ENCODE measurements around the gene WDR18. TPM values are rescaled to one million over a fixed set of nuclear protein-coding genes. Genes with fewer than 3 reads are reported as not detected.
A peak's percentile ranks its signal among the peaks of the same experiment; 100 is the strongest.

Gene WDR18
- polyA plus RNA-seq, 1 of the 3 experiments (the other 2 are of a cell fraction), result 47.9 TPM

DNA sequence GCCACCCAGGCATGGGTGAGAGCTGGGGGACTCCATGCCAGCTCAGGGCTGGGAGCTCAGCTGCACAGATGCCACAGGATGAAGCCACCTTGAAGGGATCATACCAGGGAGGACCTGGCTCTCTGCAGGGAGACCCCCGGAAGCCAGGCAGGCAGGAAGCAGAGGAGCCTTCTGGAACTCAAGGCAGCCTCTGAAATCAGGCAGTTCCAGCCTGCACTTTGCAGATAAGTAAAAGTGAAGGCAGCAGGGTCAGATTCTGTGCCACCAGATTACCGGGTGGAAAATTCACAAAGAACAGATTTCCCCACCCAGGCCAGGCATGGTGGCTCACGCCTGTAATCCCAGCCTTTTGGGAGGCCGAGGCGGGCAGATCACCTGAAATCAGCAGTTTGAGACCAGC, 34.2 kb downstream of the WDR18 start:
- no peak overlapping the region; a peak in 1 of 4 replicates for H3K4me3 ChIP-seq (ENCODE audit: low read depth in 2 of 2, low read length in 1 of 2)
- peaks cover 13 to 26% of the 10 kb centered on the region in 2 experiments; a peak in 1 of 4 replicates for H3K4me1 ChIP-seq (ENCODE audit: control insufficient read depth in 1 of 2, insufficient read depth in 2 of 2, low read depth in 1 of 2, low read length in 1 of 2)
- no peak for TF ChIP-seq MAX (IDR thresholded peaks at IDR 0.05; ENCODE audit: low read depth)
- TF ChIP-seq, protein P1, sequence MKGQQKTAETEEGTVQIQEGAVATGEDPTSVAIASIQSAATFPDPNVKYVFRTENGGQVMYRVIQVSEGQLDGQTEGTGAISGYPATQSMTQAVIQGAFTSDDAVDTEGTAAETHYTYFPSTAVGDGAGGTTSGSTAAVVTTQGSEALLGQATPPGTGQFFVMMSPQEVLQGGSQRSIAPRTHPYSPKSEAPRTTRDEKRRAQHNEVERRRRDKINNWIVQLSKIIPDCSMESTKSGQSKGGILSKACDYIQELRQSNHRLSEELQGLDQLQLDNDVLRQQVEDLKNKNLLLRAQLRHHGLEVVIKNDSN (IDR thresholded peaks at IDR 0.05; ENCODE audit: borderline replicate concordance, low read depth), result no peak
- no peak for TF ChIP-seq TEAD4 (IDR thresholded peaks at IDR 0.05; ENCODE audit: borderline replicate concordance, insufficient read depth)
- no peak for TF ChIP-seq FOSL2 (IDR thresholded peaks at IDR 0.05; ENCODE audit: borderline replicate concordance, low read depth)
- TF ChIP-seq GATA2 (CRISPR knock-in tag; IDR thresholded peaks at IDR 0.05), result no peak
- TF ChIP-seq TAF1 (IDR thresholded peaks at IDR 0.05; ENCODE audit: borderline replicate concordance, low read depth, low read length), result no peak
- TF ChIP-seq CTCF (IDR thresholded peaks at IDR 0.05), result no peak
- H2AFZ ChIP-seq (ENCODE audit: low read depth), result no peak overlapping the region
- H3K9me2 ChIP-seq, result no peaks in the 10 kb centered on the region
- CTCF ChIA-PET, result interaction anchor here (0.7 to 2.2 kb wide), 5 partner anchors 12 to 226 kb away, joined by 3 to 7 read pairs (median 3); no protein-coding TSS in a partner anchor
- POLR2A ChIA-PET, result no interaction called here
- peaks cover 65% of the 10 kb centered on the region for H4K20me1 ChIP-seq (ENCODE audit: insufficient read depth)
- H3K36me3 ChIP-seq (replicated peaks in 1 of 2; ENCODE audit: control insufficient read depth in 1 of 2, insufficient read depth in 2 of 2, low read length in 1 of 2), result peaks cover 0 to 12% of the 10 kb centered on the region in 2 experiments
- peak overlapping the region; percentile 97; the same call in 1 of the 2 replicates for H3K4me2 ChIP-seq
- H3K27me3 ChIP-seq (ENCODE audit: insufficient read depth), result no peaks in the 10 kb centered on the region
- H3F3A ChIP-seq (replicated peaks; ENCODE audit: insufficient read depth), result peaks cover 18% of the 10 kb centered on the region
- no peak for DNase-seq
- H3K9ac ChIP-seq, result no peak overlapping the region
- peaks cover 70% of the 10 kb centered on the region for H3K79me2 ChIP-seq (ENCODE audit: insufficient read depth)
- no peaks in the 10 kb centered on the region for H3K9me3 ChIP-seq
- no peak overlapping the region for H3K27ac ChIP-seq (ENCODE audit: low read depth in 2 of 2, low read length in 1 of 2)
- 91% methylated on average over 5 of the region's 5 CpGs for WGBS (ENCODE audit: low lambda C conversion rate)

DNA sequence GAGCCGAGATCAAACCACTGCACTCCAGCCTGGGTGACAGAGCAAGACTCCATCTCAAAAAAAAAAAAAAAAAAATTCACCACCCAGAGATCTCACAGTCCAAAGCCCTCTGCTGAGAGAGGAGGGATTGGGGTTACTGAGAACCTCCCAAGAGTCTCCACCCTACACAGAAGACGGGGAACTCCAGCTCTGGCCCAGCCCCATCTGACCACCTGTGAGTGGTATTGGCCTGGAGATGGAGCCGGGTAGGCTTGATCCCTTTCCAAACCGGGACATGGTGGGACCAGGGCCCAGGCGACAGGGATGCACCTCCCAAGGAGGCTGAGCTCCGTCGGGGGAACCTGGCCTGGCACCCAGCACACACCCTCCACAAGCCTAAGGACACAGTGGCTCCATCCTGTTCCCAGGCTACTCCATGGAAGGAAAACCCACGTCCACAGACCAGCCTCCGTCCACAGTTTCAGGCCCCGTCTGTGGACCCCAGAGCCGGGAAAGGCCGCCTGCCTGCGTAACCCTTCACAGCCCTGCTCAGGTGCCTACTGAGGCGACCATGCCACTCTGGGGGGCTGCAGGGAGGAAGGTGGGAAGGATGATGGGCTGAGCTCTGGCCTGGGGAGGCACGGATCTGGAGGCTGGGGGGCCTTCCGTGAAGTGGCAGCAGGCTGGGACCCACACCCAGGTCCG, 34.9 kb downstream of the WDR18 start:
- Histone ChIP-seq H3K79me2 (ENCODE audit: insufficient read depth) (peaks cover 67% of the 10 kb centered on the region), H3K27me3 (ENCODE audit: insufficient read depth) (no peaks in the 10 kb centered on the region), H3F3A (replicated peaks; ENCODE audit: insufficient read depth) (peaks cover 24% of the 10 kb centered on the region), H3K9ac (peak overlapping the region; percentile 83), H3K36me3 (replicated peaks in 1 of 2; ENCODE audit: control insufficient read depth in 1 of 2, insufficient read depth in 2 of 2, low read length in 1 of 2) (peaks cover 0 to 6% of the 10 kb centered on the region in 2 experiments), H4K20me1 (ENCODE audit: insufficient read depth) (peaks cover 62% of the 10 kb centered on the region), H3K9me3 (no peaks in the 10 kb centered on the region), H3K9me2 (no peaks in the 10 kb centered on the region), H2AFZ (ENCODE audit: low read depth) (no peak overlapping the region), H3K4me2 (peak overlapping the region; percentile 97), H3K4me1 (ENCODE audit: control insufficient read depth in 1 of 2, insufficient read depth in 2 of 2, low read depth in 1 of 2, low read length in 1 of 2) (peaks cover 13 to 26% of the 10 kb centered on the region in 2 experiments; a peak in 1 of 4 replicates), H3K4me3 (ENCODE audit: low read depth in 2 of 2, low read length in 1 of 2) (peak overlapping the region; percentile 69 to 79), H3K27ac (ENCODE audit: low read depth in 2 of 2, low read length in 1 of 2) (no peak overlapping the region)
- ChIA-PET CTCF (interaction anchor here (0.7 to 2.2 kb wide), 6 partner anchors 13 to 225 kb away, joined by 3 to 7 read pairs (median 4); no protein-coding TSS in a partner anchor), POLR2A (interaction anchor here (1.0 kb wide), 1 partner anchor 29 kb away, joined by 3 read pairs; no protein-coding TSS in a partner anchor)
- no peak for DNase-seq
- TF ChIP-seq GATA2 (CRISPR knock-in tag; IDR thresholded peaks at IDR 0.05), result no peak
- no peak for TF ChIP-seq TCF12 (IDR thresholded peaks at IDR 0.05)
- no peak for TF ChIP-seq YY1 (IDR thresholded peaks at IDR 0.05; ENCODE audit: low read depth)
- TF ChIP-seq FOSL2 (IDR thresholded peaks at IDR 0.05; ENCODE audit: borderline replicate concordance, low read depth), result no peak
- TF ChIP-seq, protein P2, sequence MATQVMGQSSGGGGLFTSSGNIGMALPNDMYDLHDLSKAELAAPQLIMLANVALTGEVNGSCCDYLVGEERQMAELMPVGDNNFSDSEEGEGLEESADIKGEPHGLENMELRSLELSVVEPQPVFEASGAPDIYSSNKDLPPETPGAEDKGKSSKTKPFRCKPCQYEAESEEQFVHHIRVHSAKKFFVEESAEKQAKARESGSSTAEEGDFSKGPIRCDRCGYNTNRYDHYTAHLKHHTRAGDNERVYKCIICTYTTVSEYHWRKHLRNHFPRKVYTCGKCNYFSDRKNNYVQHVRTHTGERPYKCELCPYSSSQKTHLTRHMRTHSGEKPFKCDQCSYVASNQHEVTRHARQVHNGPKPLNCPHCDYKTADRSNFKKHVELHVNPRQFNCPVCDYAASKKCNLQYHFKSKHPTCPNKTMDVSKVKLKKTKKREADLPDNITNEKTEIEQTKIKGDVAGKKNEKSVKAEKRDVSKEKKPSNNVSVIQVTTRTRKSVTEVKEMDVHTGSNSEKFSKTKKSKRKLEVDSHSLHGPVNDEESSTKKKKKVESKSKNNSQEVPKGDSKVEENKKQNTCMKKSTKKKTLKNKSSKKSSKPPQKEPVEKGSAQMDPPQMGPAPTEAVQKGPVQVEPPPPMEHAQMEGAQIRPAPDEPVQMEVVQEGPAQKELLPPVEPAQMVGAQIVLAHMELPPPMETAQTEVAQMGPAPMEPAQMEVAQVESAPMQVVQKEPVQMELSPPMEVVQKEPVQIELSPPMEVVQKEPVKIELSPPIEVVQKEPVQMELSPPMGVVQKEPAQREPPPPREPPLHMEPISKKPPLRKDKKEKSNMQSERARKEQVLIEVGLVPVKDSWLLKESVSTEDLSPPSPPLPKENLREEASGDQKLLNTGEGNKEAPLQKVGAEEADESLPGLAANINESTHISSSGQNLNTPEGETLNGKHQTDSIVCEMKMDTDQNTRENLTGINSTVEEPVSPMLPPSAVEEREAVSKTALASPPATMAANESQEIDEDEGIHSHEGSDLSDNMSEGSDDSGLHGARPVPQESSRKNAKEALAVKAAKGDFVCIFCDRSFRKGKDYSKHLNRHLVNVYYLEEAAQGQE (IDR thresholded peaks at IDR 0.05; ENCODE audit: low read depth, low read length), result no peak
- no peak for TF ChIP-seq RAD21 (IDR thresholded peaks at IDR 0.05; ENCODE audit: low read length)
- no peak for TF ChIP-seq RFX5 (IDR thresholded peaks at IDR 0.05; ENCODE audit: low read length)
- no peak for TF ChIP-seq ELF1 (IDR thresholded peaks at IDR 0.05)
- TF ChIP-seq RCOR1 (IDR thresholded peaks at IDR 0.05; ENCODE audit: low read length), result no peak
- TF ChIP-seq, protein P3, sequence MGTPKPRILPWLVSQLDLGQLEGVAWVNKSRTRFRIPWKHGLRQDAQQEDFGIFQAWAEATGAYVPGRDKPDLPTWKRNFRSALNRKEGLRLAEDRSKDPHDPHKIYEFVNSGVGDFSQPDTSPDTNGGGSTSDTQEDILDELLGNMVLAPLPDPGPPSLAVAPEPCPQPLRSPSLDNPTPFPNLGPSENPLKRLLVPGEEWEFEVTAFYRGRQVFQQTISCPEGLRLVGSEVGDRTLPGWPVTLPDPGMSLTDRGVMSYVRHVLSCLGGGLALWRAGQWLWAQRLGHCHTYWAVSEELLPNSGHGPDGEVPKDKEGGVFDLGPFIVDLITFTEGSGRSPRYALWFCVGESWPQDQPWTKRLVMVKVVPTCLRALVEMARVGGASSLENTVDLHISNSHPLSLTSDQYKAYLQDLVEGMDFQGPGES (IDR thresholded peaks at IDR 0.05; ENCODE audit: low read depth, low read length), result no peak
- TF ChIP-seq EZH2phosphoT487 (IDR thresholded peaks at IDR 0.05; ENCODE audit: borderline replicate concordance, low read depth), result no peak
- no peak for TF ChIP-seq FOXJ3 (CRISPR knock-in tag; IDR thresholded peaks at IDR 0.05)
- WGBS (ENCODE audit: low lambda C conversion rate), result 66% methylated on average over 6 of the region's 17 CpGs

All from SK-N-SH (cell line).